ENCODE results near the gene CTRB1. TPM values are rescaled to one million over a fixed set of nuclear protein-coding genes. Genes with fewer than 3 reads are reported as not detected.

Gene CTRB1
- total RNA-seq, 1 experiment from 2014 or later, result 5.6 TPM

- Histone ChIP-seq H3K9me2 (ENCODE audit: insufficient read depth) (no peaks in the 10 kb centered on the region), H3K27ac (ENCODE audit: low read depth, low read length) (no peak overlapping the region), H3K27me3 (ENCODE audit: insufficient read depth, low read length) (no peaks in the 10 kb centered on the region; the same call in 1 of the 2 replicates), H4K20me1 (ENCODE audit: insufficient read depth) (no peaks in the 10 kb centered on the region), H3K4me2 (ENCODE audit: low read length) (no peak overlapping the region), H3K4me3 (replicated peaks in 1 of 2; ENCODE audit: low read depth in 1 of 2, low read length in 2 of 2) (no peak overlapping the region), H2AFZ (ENCODE audit: low read depth, low read length, poor library complexity, severe bottlenecking) (no peak overlapping the region), H3K9ac (ENCODE audit: low read length) (no peak overlapping the region), H3K9me3 (ENCODE audit: control insufficient read depth in 1 of 2, insufficient read depth in 1 of 2, low read depth in 1 of 2, low read length in 2 of 2) (no peaks in the 10 kb centered on the region), H3K36me3 (ENCODE audit: control insufficient read depth in 1 of 2, insufficient read depth in 2 of 2, low read length in 2 of 2) (no peaks in the 10 kb centered on the region), H3K4me1 (ENCODE audit: control insufficient read depth in 1 of 2, insufficient read depth in 2 of 2, low read length in 2 of 2) (peaks cover 0 to 4% of the 10 kb centered on the region in 2 experiments; a peak in 1 of 4 replicates), H3K79me2 (ENCODE audit: insufficient read depth, low read length) (no peaks in the 10 kb centered on the region)
- intact Hi-C loops (cut with micrococcal nuclease), result loop anchor here (5.0 kb wide), 1 partner anchor 425 kb away; the partner anchor contains the start of gene ADAT1
- ATAC-seq (no peak), DNase-seq (ENCODE audit: low read depth, low spot score) (no peak)
- BruUV-seq (replicated peaks), result no TSS peak
- TF ChIP-seq ELF1 (IDR thresholded peaks at IDR 0.05; ENCODE audit: borderline replicate concordance, low read depth), result no peak
- no peak for TF ChIP-seq CEBPB (IDR thresholded peaks at IDR 0.05; ENCODE audit: low read depth)
- TF ChIP-seq EZH2 (IDR thresholded peaks at IDR 0.05), result no peak
- TF ChIP-seq POLR2A (IDR thresholded peaks at IDR 0.05; ENCODE audit: borderline replicate concordance, extremely low read depth, insufficient read depth, insufficient read length), result no peak
- TF ChIP-seq SRF (IDR thresholded peaks at IDR 0.05; ENCODE audit: low read depth), result no peak
- TF ChIP-seq EGR1 (IDR thresholded peaks at IDR 0.05; ENCODE audit: low read depth), result no peak
- TF ChIP-seq, protein P1, sequence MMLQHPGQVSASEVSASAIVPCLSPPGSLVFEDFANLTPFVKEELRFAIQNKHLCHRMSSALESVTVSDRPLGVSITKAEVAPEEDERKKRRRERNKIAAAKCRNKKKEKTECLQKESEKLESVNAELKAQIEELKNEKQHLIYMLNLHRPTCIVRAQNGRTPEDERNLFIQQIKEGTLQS (IDR thresholded peaks at IDR 0.05), result no peak
- no peak for TF ChIP-seq SP1 (IDR thresholded peaks at IDR 0.05; ENCODE audit: low read depth)
- TF ChIP-seq JUND (IDR thresholded peaks at IDR 0.05), result no peak
- no peak for TF ChIP-seq YY1 (IDR thresholded peaks at IDR 0.05; ENCODE audit: extremely low read depth, insufficient replicate concordance, low read depth, low read length)
- TF ChIP-seq, protein P2, sequence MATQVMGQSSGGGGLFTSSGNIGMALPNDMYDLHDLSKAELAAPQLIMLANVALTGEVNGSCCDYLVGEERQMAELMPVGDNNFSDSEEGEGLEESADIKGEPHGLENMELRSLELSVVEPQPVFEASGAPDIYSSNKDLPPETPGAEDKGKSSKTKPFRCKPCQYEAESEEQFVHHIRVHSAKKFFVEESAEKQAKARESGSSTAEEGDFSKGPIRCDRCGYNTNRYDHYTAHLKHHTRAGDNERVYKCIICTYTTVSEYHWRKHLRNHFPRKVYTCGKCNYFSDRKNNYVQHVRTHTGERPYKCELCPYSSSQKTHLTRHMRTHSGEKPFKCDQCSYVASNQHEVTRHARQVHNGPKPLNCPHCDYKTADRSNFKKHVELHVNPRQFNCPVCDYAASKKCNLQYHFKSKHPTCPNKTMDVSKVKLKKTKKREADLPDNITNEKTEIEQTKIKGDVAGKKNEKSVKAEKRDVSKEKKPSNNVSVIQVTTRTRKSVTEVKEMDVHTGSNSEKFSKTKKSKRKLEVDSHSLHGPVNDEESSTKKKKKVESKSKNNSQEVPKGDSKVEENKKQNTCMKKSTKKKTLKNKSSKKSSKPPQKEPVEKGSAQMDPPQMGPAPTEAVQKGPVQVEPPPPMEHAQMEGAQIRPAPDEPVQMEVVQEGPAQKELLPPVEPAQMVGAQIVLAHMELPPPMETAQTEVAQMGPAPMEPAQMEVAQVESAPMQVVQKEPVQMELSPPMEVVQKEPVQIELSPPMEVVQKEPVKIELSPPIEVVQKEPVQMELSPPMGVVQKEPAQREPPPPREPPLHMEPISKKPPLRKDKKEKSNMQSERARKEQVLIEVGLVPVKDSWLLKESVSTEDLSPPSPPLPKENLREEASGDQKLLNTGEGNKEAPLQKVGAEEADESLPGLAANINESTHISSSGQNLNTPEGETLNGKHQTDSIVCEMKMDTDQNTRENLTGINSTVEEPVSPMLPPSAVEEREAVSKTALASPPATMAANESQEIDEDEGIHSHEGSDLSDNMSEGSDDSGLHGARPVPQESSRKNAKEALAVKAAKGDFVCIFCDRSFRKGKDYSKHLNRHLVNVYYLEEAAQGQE (IDR thresholded peaks at IDR 0.05; ENCODE audit: low read depth), result no peak
- TF ChIP-seq TCF7L2 (IDR thresholded peaks at IDR 0.05; ENCODE audit: borderline replicate concordance, extremely low read depth, insufficient read depth, insufficient read length), result no peak
- TF ChIP-seq ZNF274 (IDR thresholded peaks at IDR 0.05; ENCODE audit: low read depth, low read length), result no peak
- TF ChIP-seq POLR2AphosphoS5 (IDR thresholded peaks at IDR 0.05; ENCODE audit: low read depth, low read length), result no peak
- TF ChIP-seq FOSL1 (IDR thresholded peaks at IDR 0.05; ENCODE audit: low read depth), result no peak
- TF ChIP-seq, protein P3, sequence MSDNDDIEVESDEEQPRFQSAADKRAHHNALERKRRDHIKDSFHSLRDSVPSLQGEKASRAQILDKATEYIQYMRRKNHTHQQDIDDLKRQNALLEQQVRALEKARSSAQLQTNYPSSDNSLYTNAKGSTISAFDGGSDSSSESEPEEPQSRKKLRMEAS (IDR thresholded peaks at IDR 0.05), result no peak
- CTCF ChIA-PET, result no interaction called here
- POLR2A ChIA-PET, result no interaction called here
- RAD21 ChIA-PET (ENCODE audit: low non-redundant PET in 1 of 2, low total read pairs in 2 of 2, uncharacterized antibody in 2 of 2, unreplicated experiment in 2 of 2), result interaction anchor here in 1 of 2 experiments (0.6 kb wide), 1 partner anchor 216 kb away, joined by 3 read pairs; no protein-coding TSS in a partner anchor
Measured at GRCh38 chr16:75196836-75197235, 22.0 kb upstream of the CTRB1 start.
